K562 (cell line): ENCODE results near the gene HIPK2. TPM values are rescaled to one million over a fixed set of nuclear protein-coding genes. Genes with fewer than 3 reads are reported as not detected.
A peak's percentile ranks its signal among the peaks of the same experiment; 100 is the strongest.

Source experiments
- ATAC-seq: fragments of 200-7000 bp; cut with Tn5 transposase; 3 replicates; pipeline ENCODE4 v1.9.1; 2020; ENCODE audit warnings: moderate library complexity
- BruUV-seq: library from RNA; stranded (reverse); fragments of 400-500 nt; replicated peaks from 2 replicates; lab custom pipeline; 2021; lab: Mats Ljungman, UMichigan
- CTCF ChIA-PET: fragments of 300-600 bp; formaldehyde crosslinking; extraction: SDS; loops from one replicate; lab custom pipeline; 2021; ENCODE audit warnings: low intra/inter-chr PET ratio; lab: Yijun Ruan, JAX
- POLR2A ChIA-PET: fragments of 300-600, 350-650 bp; sonication (Branson Sonifier 250); formaldehyde crosslinking; extraction: SDS; loops from one replicate; lab custom pipeline; 2021; ENCODE audit warnings: antibody characterized with exemption, inconsistent platforms; lab: Yijun Ruan, JAX
- DNase-seq, 4 experiments: peaks; one replicate each; pipeline versions ENCODE4 v3.0.0 to v3.0.0-alpha.2; 2011 to 2018; ENCODE audit warnings: low spot score in 3 of 4, mixed read lengths in 3 of 4; ENCODE audit errors: extremely low read depth in 1 of 4
- FAIRE-seq: peaks from 2 replicates; lab custom pipeline; 2011; peaks lifted over from hg19 to GRCh38; lab: Jason Lieb, UNC
- H2AFZ ChIP-seq: 2 replicates; pipeline ENCODE4 v1.6.0; 2011; ENCODE audit warnings: low read depth, low read length, control low read depth, inconsistent platforms
- H3K27ac ChIP-seq: fragments of 200-600 bp; 3 replicates; pipeline ENCODE4 v1.8.0; 2011; ENCODE audit warnings: low read depth, mild to moderate bottlenecking, control low read depth, inconsistent platforms, low read length, moderate library complexity, mixed read lengths; ENCODE audit errors: extremely low read depth
- H3K27me3 ChIP-seq, 2 experiments: fragments of 300-600 bp in 1 of 2; 2 replicates in 1 of 2; 3 replicates in 1 of 2; pipeline versions ENCODE4 v1.6.0 to v1.8.0; 2011; ENCODE audit warnings: inconsistent platforms in 2 of 2, low read length in 2 of 2, mild to moderate bottlenecking in 1 of 2, mixed read lengths in 1 of 2, moderate library complexity in 1 of 2; ENCODE audit not compliant: control insufficient read depth in 2 of 2, insufficient read depth in 2 of 2
- H3K36me3 ChIP-seq: fragments of 300-600 bp; 3 replicates; pipeline ENCODE4 v1.8.0; 2011; ENCODE audit warnings: mild to moderate bottlenecking, low read length, inconsistent platforms; ENCODE audit not compliant: control insufficient read depth, insufficient read depth
- H3K4me1 ChIP-seq, 2 experiments: fragments of 200-600 bp in 1 of 2; replicated peaks in 1 of 2; 2 replicates in 1 of 2; 3 replicates in 1 of 2; pipeline versions ENCODE4 v1.5.1 to v1.8.0; 2011; ENCODE audit warnings: inconsistent platforms in 2 of 2, low read length in 2 of 2, mild to moderate bottlenecking in 1 of 2, mixed read lengths in 1 of 2, moderate library complexity in 1 of 2; ENCODE audit not compliant: control insufficient read depth in 2 of 2, insufficient read depth in 2 of 2
- H3K4me2 ChIP-seq: 2 replicates; pipeline ENCODE4 v1.6.1; 2011; ENCODE audit warnings: low read length, control low read depth, inconsistent platforms, mixed read lengths; ENCODE audit not compliant: insufficient read depth
- H3K4me3 ChIP-seq: fragments of 200-600 bp; sonication (generic), shearing (Covaris generic); 2 replicates; pipeline ENCODE4 v1.5.1; 2016; ENCODE audit warnings: control low read depth, inconsistent platforms
- H3K79me2 ChIP-seq: fragments of 200-600 bp; 3 replicates; pipeline ENCODE4 v1.8.0; 2011; ENCODE audit warnings: low read length, inconsistent platforms; ENCODE audit not compliant: control insufficient read depth, insufficient read depth
- H3K9ac ChIP-seq, 2 experiments: 2 replicates each; pipeline versions ENCODE4 v1.6.0 to v1.6.1; 2011; ENCODE audit warnings: low read depth in 2 of 2, low read length in 2 of 2, control low read depth in 1 of 2, inconsistent platforms in 1 of 2, mild to moderate bottlenecking in 1 of 2, mixed read lengths in 1 of 2; ENCODE audit not compliant: insufficient read depth in 1 of 2
- H3K9me1 ChIP-seq: one replicate; pipeline ENCODE4 v1.6.0; 2011; ENCODE audit warnings: inconsistent platforms, mild to moderate bottlenecking, low read length, moderate library complexity; ENCODE audit not compliant: control insufficient read depth, insufficient read depth
- H3K9me3 ChIP-seq: replicated peaks from 2 replicates; pipeline ENCODE4 v1.5.1; 2011; ENCODE audit warnings: low read depth, low read length, inconsistent platforms; ENCODE audit not compliant: control insufficient read depth, insufficient read depth
- H4K20me1 ChIP-seq: replicated peaks from 2 replicates; pipeline ENCODE4 v1.6.1; 2011; ENCODE audit warnings: low read length, inconsistent platforms, mixed read lengths; ENCODE audit not compliant: control insufficient read depth, insufficient read depth
- BRCA1 ChIP-seq, 2 experiments: fragments of 450-650 bp in 1 of 2; sonication (generic) in 1 of 2; formaldehyde crosslinking in 1 of 2; IDR thresholded peaks; 2 replicates each; pipeline versions ENCODE4 v1.5.0 to v1.6.1; 2017 to 2020; ENCODE audit warnings: mild to moderate bottlenecking in 1 of 2, missing genetic modification reagents in 1 of 2
- BRD4 ChIP-seq: fragments of 200-600 bp; sonication (generic); IDR thresholded peaks from 2 replicates; pipeline ENCODE4 v1.6.1; 2017; ENCODE audit warnings: inconsistent platforms
- CEBPZ ChIP-seq: fragments of 150-350 bp; IDR thresholded peaks from 2 replicates; pipeline ENCODE4 v1.6.1; 2014; ENCODE audit warnings: low read depth, mild to moderate bottlenecking, low read length, borderline replicate concordance
- E2F4 ChIP-seq: sonication (generic); formaldehyde crosslinking; IDR thresholded peaks from 2 replicates; pipeline ENCODE4 v1.8.0; 2022; ENCODE audit warnings: mild to moderate bottlenecking, low read depth, missing genetic modification reagents
- FIP1L1 ChIP-seq: fragments of 200-400 bp; formaldehyde crosslinking; IDR thresholded peaks from 2 replicates; pipeline ENCODE4 v1.6.1; 2018; ENCODE audit warnings: mild to moderate bottlenecking, low read depth, low read length; ENCODE audit not compliant: poor library complexity, severe bottlenecking
- HMG20B ChIP-seq: fragments of 250-450 bp; sonication (Bioruptor Pico); IDR thresholded peaks from 2 replicates; pipeline ENCODE4 v1.5.0; 2021; ENCODE audit warnings: mild to moderate bottlenecking
- KDM2B ChIP-seq: fragments of 250-450 bp; sonication (Bioruptor Pico); IDR thresholded peaks from 2 replicates; pipeline ENCODE4 v1.8.0; 2021; ENCODE audit warnings: mild to moderate bottlenecking, moderate library complexity
- KLF1 ChIP-seq: fragments of 450-650 bp; IDR thresholded peaks from 2 replicates; pipeline ENCODE4 v1.6.1; 2016; ENCODE audit warnings: missing genetic modification characterization, missing compliant biosample characterization
- MAX ChIP-seq: sonication (generic); formaldehyde crosslinking; IDR thresholded peaks from 2 replicates; pipeline ENCODE4 v1.9.0; 2022; ENCODE audit warnings: mild to moderate bottlenecking, missing genetic modification reagents
- MCM5 ChIP-seq: fragments of 450-650 bp; IDR thresholded peaks from 2 replicates; pipeline ENCODE4 v1.6.1; 2016; ENCODE audit warnings: low read depth
- MXD1 ChIP-seq: fragments of 250-450 bp; sonication (Bioruptor Pico); IDR thresholded peaks from 2 replicates; pipeline ENCODE4 v1.8.0; 2021; ENCODE audit warnings: borderline replicate concordance, mild to moderate bottlenecking, moderate library complexity; ENCODE audit not compliant: poor library complexity, severe bottlenecking
- NFYB ChIP-seq: IDR thresholded peaks from 2 replicates; pipeline ENCODE4 v1.6.1; 2011; ENCODE audit warnings: mild to moderate bottlenecking, moderate library complexity; ENCODE audit not compliant: insufficient read length; ENCODE audit errors: extremely low read depth
- RAD51 ChIP-seq: fragments of 450-650 bp; IDR thresholded peaks from 2 replicates; pipeline ENCODE4 v1.7.1; 2016; ENCODE audit warnings: low read depth, mild to moderate bottlenecking, borderline replicate concordance
- ZNF57 ChIP-seq: fragments of 450-650 bp; formaldehyde crosslinking; IDR thresholded peaks from 2 replicates; pipeline ENCODE4 v1.4.0; 2020; ENCODE audit warnings: mild to moderate bottlenecking, moderate library complexity
- WGBS: fragments of 100-300 bp; shearing (Covaris generic); methylation state at CpG from one replicate; pipeline ENCODE4 v1.1.6; 2016; ENCODE audit warnings: low coverage, mixed read lengths; ENCODE audit not compliant: insufficient coverage; ENCODE audit errors: missing lambda C conversion rate; 5-methylcytosine and 5-hydroxymethylcytosine counted together
- in situ Hi-C: fragments of 300-500 bp; cut with MboI; formaldehyde crosslinking; loops from 4 replicates; pipeline ENCODE4 v1.15.0; 2018; ENCODE audit warnings: inconsistent platforms, mixed read lengths
- intact Hi-C: fragments of 100-400 bp; cut with micrococcal nuclease; formaldehyde crosslinking; loops from 2 replicates; pipeline ENCODE4 v1.14.2; 2022
- polyA plus RNA-seq, 8 experiments: library from polyadenylated mRNA; depleted of rRNA in 4 of 8; stranded (reverse) in 5 of 8; unstranded in 3 of 8; fragments of >200 nt; fragmentation: Nextera tagmentation in 2 of 8; fragmentation: Illumina TruSeq in 1 of 8; extraction: Ambion mirVana in 2 of 8; extraction: Trizol in 1 of 8; gene quantifications; 2 replicates each; pipeline versions ENCODE4 v1.2.1 to v1.2.3, GENCODE V29; 2011 to 2014; ENCODE audit warnings: inconsistent platforms in 1 of 8, missing spikeins in 1 of 8
- total RNA-seq, 7 experiments: library from RNA; depleted of rRNA in 6 of 7; stranded (reverse); fragments of >200 nt in 6 of 7; fragmentation: Illumina TruSeq in 2 of 7; extraction: Trizol in 2 of 7; gene quantifications; 2 replicates each; pipeline versions ENCODE4 v1.2.1 to v1.2.3, GENCODE V29; 2011 to 2021; ENCODE audit warnings: low replicate concordance in 1 of 7

The HIPK2 gene
- total and polyA plus RNA-seq, 9 of the 15 experiments (the other 6 are each of a cell fraction or from before 2014, with no cell fraction given): 0.69 to 19.8 (median 5.1) TPM

- ATAC-seq: peak; percentile 22; the same call in 2 of the 3 replicates
- H3K27ac ChIP-seq: no peak overlapping the region
- no peak for FAIRE-seq
- H3K79me2 ChIP-seq: no peaks in the 10 kb centered on the region
- no peak overlapping the region; a peak in 1 of 4 replicates for H3K9ac ChIP-seq
- no peaks in the 10 kb centered on the region for H3K27me3 ChIP-seq
- BruUV-seq: no TSS peak
- H3K4me1 ChIP-seq: peaks cover 13 to 20% of the 10 kb centered on the region in 2 experiments; a peak in 4 of 5 replicates
- ChIA-PET CTCF (interaction anchor here (0.5 kb wide), 1 partner anchor 166 kb away, joined by 3 read pairs; no protein-coding TSS in a partner anchor), POLR2A (interaction anchor here (0.6 to 1.5 kb wide), 7 partner anchors 9 to 270 kb away, joined by 3 read pairs; partner anchors contain the start of gene LUC7L2)
- no peaks in the 10 kb centered on the region for H3K9me3 ChIP-seq
- peak in 1 of 4 experiments; percentile 20 for DNase-seq
- no peak overlapping the region for H3K4me2 ChIP-seq
- 68% methylated on average over 4 of the region's 4 CpGs for WGBS
- in situ Hi-C loops (no loop called here), intact Hi-C loops (no loop called here)
- no peak overlapping the region for H3K4me3 ChIP-seq
- H3K9me1 ChIP-seq: no peaks in the 10 kb centered on the region
- no peak overlapping the region for H2AFZ ChIP-seq
- H3K36me3 ChIP-seq: peaks cover 23% of the 10 kb centered on the region
- no peaks in the 10 kb centered on the region for H4K20me1 ChIP-seq
- no peak for TF ChIP-seq BRCA1 (IDR thresholded peaks at IDR 0.05)
- no peak for TF ChIP-seq BRCA1 (CRISPR knock-in tag; IDR thresholded peaks at IDR 0.05)
- TF ChIP-seq HMG20B (CRISPR knock-in tag): no peak
- TF ChIP-seq ZNF57: no peak
- no peak for TF ChIP-seq NFYB
- TF ChIP-seq KDM2B: no peak
- TF ChIP-seq E2F4 (CRISPR knock-in tag): no peak
- no peak for TF ChIP-seq MXD1 (CRISPR knock-in tag)
- no peak for TF ChIP-seq BRD4
- 0 out of 2 replicates have a peak, but pooled peaks have one; percentile 19 for TF ChIP-seq MAX (CRISPR knock-in tag)
- TF ChIP-seq CEBPZ: no peak
- TF ChIP-seq RAD51: no peak
- no peak for TF ChIP-seq KLF1 (tag)
- no peak for TF ChIP-seq FIP1L1
- TF ChIP-seq MCM5: no peak
These were observed 148.3 kb downstream of the HIPK2 start for GRCh38 chr7:139629392-139630082.
